Activated naive CD8-positive, alpha-beta T cell treated with anti-CD3 and anti-CD28 coated beads, Interleukin-2, amount 10 ng/mL, durations not matched to agents 7 days and 5 days (primary cell): ENCODE results near the gene FAM210A. TPM values are rescaled to one million over a fixed set of nuclear protein-coding genes. Genes with fewer than 3 reads are reported as not detected.
"Not testable (repeated sequence)": the region's sequence is repeated elsewhere in the genome, so short reads cannot be mapped to it uniquely, and the experiment has no call there.

ENCODE experiments used
- ATAC-seq: fragments of 150-1000 bp; cut with Tn5 transposase; one replicate; pipeline ENCODE4 v1.10.0; 2021; ENCODE audit warnings: low read depth, moderate library complexity
- POLR2A ChIA-PET: fragments of 350-600 bp; sonication (Branson Sonifier 250); formaldehyde crosslinking; loops from one replicate; lab custom pipeline; 2021; ENCODE audit warnings: antibody characterized with exemption; lab: Charles Lee
- DNase-seq: peaks from one replicate; pipeline ENCODE4 v3.0.0; 2021
- H3K27ac Mint-ChIP-seq: one replicate; pipeline ENCODE4 v1.8.0; 2022; ENCODE audit warnings: mild to moderate bottlenecking, mixed read lengths
- H3K27me3 Mint-ChIP-seq: one replicate; pipeline ENCODE4 v1.8.0; 2022; ENCODE audit warnings: mild to moderate bottlenecking, moderate library complexity, mixed read lengths
- H3K36me3 Mint-ChIP-seq: one replicate; pipeline ENCODE4 v1.8.0; 2021; ENCODE audit warnings: mild to moderate bottlenecking, mixed read lengths
- H3K4me1 Mint-ChIP-seq: one replicate; pipeline ENCODE4 v1.8.0; 2021; ENCODE audit warnings: mixed read lengths
- H3K4me3 Mint-ChIP-seq: one replicate; pipeline ENCODE4 v1.8.0; 2022; ENCODE audit warnings: mild to moderate bottlenecking, moderate library complexity, mixed read lengths
- H3K9me3 Mint-ChIP-seq: one replicate; pipeline ENCODE4 v1.8.0; 2021; ENCODE audit warnings: mixed read lengths
- total RNA-seq, 2 experiments: library from RNA; stranded (reverse); gene quantifications; one replicate each; pipeline ENCODE4 v1.2.3, GENCODE V29; 2021

The FAM210A gene
- total RNA-seq, 2 experiments from 2014 or later: 21.6 to 25.5 TPM

- POLR2A ChIA-PET: no interaction called here
- H3K4me1 Mint-ChIP-seq: peaks cover 10% of the 10 kb centered on the region
- ATAC-seq: no peak
- no peak for DNase-seq
- no peaks in the 10 kb centered on the region for H3K9me3 Mint-ChIP-seq
- H3K4me3 Mint-ChIP-seq: no peak overlapping the region
- peaks cover 41% of the 10 kb centered on the region for H3K36me3 Mint-ChIP-seq
- H3K27me3 Mint-ChIP-seq: no peaks in the 10 kb centered on the region
- no peak overlapping the region for H3K27ac Mint-ChIP-seq
Observed at GRCh38 chr18:13688191-13689136, 37.9 kb downstream of the FAM210A start.

GRCh38 chr18:13684546-13684945, 41.8 kb downstream of the FAM210A start:
- H3K36me3 Mint-ChIP-seq: peaks cover 27% of the 10 kb centered on the region
- DNase-seq: no peak
- ATAC-seq: no peak
- peaks cover 11% of the 10 kb centered on the region for H3K4me1 Mint-ChIP-seq
- POLR2A ChIA-PET: no interaction called here
- no peak overlapping the region for H3K4me3 Mint-ChIP-seq
- H3K9me3 Mint-ChIP-seq: no peaks in the 10 kb centered on the region
- no peak overlapping the region for H3K27ac Mint-ChIP-seq
- no peaks in the 10 kb centered on the region for H3K27me3 Mint-ChIP-seq

GRCh38 chr18:13681701-13682100, 44.7 kb downstream of the FAM210A start:
- Mint-ChIP-seq H3K36me3 (peaks cover 13% of the 10 kb centered on the region), H3K9me3 (no peaks in the 10 kb centered on the region), H3K4me1 (peaks cover 10% of the 10 kb centered on the region), H3K27me3 (no peaks in the 10 kb centered on the region), H3K4me3 (no peak overlapping the region), H3K27ac (no peak overlapping the region)
- DNase-seq (no peak), ATAC-seq (no peak)
- POLR2A ChIA-PET: no interaction called here

- Mint-ChIP-seq H3K4me3 (no peak overlapping the region), H3K36me3 (peaks cover 13% of the 10 kb centered on the region), H3K9me3 (no peaks in the 10 kb centered on the region), H3K27ac (no peak overlapping the region), H3K4me1 (peaks cover 8% of the 10 kb centered on the region), H3K27me3 (no peaks in the 10 kb centered on the region)
- POLR2A ChIA-PET: no interaction called here
- no peak for ATAC-seq
- no peak for DNase-seq
Observed at GRCh38 chr18:13680612-13681011, 45.7 kb downstream of the FAM210A start.

- H3K4me1 Mint-ChIP-seq, H3K27me3 Mint-ChIP-seq, DNase-seq, H3K36me3 Mint-ChIP-seq, POLR2A ChIA-PET, H3K27ac Mint-ChIP-seq, H3K9me3 Mint-ChIP-seq, H3K4me3 Mint-ChIP-seq, ATAC-seq: not testable (repeated sequence)
Observed at GRCh38 chr18:13677350-13677749, 49.0 kb downstream of the FAM210A start.

- H3K4me1 Mint-ChIP-seq: peaks cover 7% of the 10 kb centered on the region
- POLR2A ChIA-PET: no interaction called here
Observed at GRCh38 chr18:13676471-13676870, 49.9 kb downstream of the FAM210A start.

GRCh38 chr18:13672657-13673056, 53.7 kb downstream of the FAM210A start:
- H3K27me3 Mint-ChIP-seq: no peaks in the 10 kb centered on the region
- peaks cover 13% of the 10 kb centered on the region for H3K36me3 Mint-ChIP-seq
- H3K27ac Mint-ChIP-seq: no peak overlapping the region
- POLR2A ChIA-PET: no interaction called here
- H3K4me1 Mint-ChIP-seq: peaks cover 1% of the 10 kb centered on the region
- no peaks in the 10 kb centered on the region for H3K9me3 Mint-ChIP-seq
- ATAC-seq (peak; percentile 42), DNase-seq (no peak)
- H3K4me3 Mint-ChIP-seq: no peak overlapping the region

More at GRCh38 chr18:13676471-13676870, 49.9 kb downstream of the FAM210A start:
- Mint-ChIP-seq H3K27me3 (no peaks in the 10 kb centered on the region), H3K27ac (no peak overlapping the region), H3K9me3 (no peaks in the 10 kb centered on the region), H3K4me3 (no peak overlapping the region), H3K36me3 (peaks cover 7% of the 10 kb centered on the region)
- ATAC-seq: peak; percentile 47
- DNase-seq: no peak

- no peak for DNase-seq
- H3K4me3 Mint-ChIP-seq: no peak overlapping the region
- peak overlapping the region; percentile 41 for H3K27ac Mint-ChIP-seq
- peaks cover 12% of the 10 kb centered on the region for H3K36me3 Mint-ChIP-seq
- H3K9me3 Mint-ChIP-seq: no peaks in the 10 kb centered on the region
- H3K4me1 Mint-ChIP-seq: no peaks in the 10 kb centered on the region
- no peak for ATAC-seq
- POLR2A ChIA-PET: no interaction called here
- H3K27me3 Mint-ChIP-seq: no peaks in the 10 kb centered on the region
Observed at GRCh38 chr18:13661779-13662256, 64.5 kb downstream of the FAM210A start.

GRCh38 chr18:13661051-13661778, 65.1 kb downstream of the FAM210A start:
- Mint-ChIP-seq H3K36me3 (peaks cover 7% of the 10 kb centered on the region), H3K9me3 (no peaks in the 10 kb centered on the region), H3K27me3 (no peaks in the 10 kb centered on the region), H3K27ac (no peak overlapping the region), H3K4me1 (no peaks in the 10 kb centered on the region), H3K4me3 (no peak overlapping the region)
- no peak for DNase-seq
- POLR2A ChIA-PET: no interaction called here
- ATAC-seq: no peak

GRCh38 chr18:13660510-13660909, 65.8 kb downstream of the FAM210A start:
- no peaks in the 10 kb centered on the region for H3K27me3 Mint-ChIP-seq
- no peaks in the 10 kb centered on the region for H3K4me1 Mint-ChIP-seq
- POLR2A ChIA-PET: no interaction called here
- DNase-seq (no peak), ATAC-seq (no peak)
- no peaks in the 10 kb centered on the region for H3K9me3 Mint-ChIP-seq
- H3K4me3 Mint-ChIP-seq: no peak overlapping the region
- H3K36me3 Mint-ChIP-seq: peaks cover 7% of the 10 kb centered on the region
- no peak overlapping the region for H3K27ac Mint-ChIP-seq

GRCh38 chr18:13658436-13659204, 67.7 kb downstream of the FAM210A start:
- Mint-ChIP-seq H3K4me3 (no peak overlapping the region), H3K27me3 (no peaks in the 10 kb centered on the region), H3K9me3 (no peaks in the 10 kb centered on the region), H3K4me1 (peaks cover 1% of the 10 kb centered on the region), H3K27ac (no peak overlapping the region), H3K36me3 (peaks cover 7% of the 10 kb centered on the region)
- ATAC-seq (no peak), DNase-seq (no peak)
- POLR2A ChIA-PET: no interaction called here

- H3K9me3 Mint-ChIP-seq: no peaks in the 10 kb centered on the region
- POLR2A ChIA-PET: no interaction called here
- ATAC-seq (no peak), DNase-seq (no peak)
- H3K36me3 Mint-ChIP-seq: peaks cover 7% of the 10 kb centered on the region
- H3K4me1 Mint-ChIP-seq: peaks cover 1% of the 10 kb centered on the region
- no peak overlapping the region for H3K4me3 Mint-ChIP-seq
- H3K27me3 Mint-ChIP-seq: peaks cover 2% of the 10 kb centered on the region
- H3K27ac Mint-ChIP-seq: no peak overlapping the region
Observed at GRCh38 chr18:13657974-13658373, 68.4 kb downstream of the FAM210A start.
